ENCODE data around the gene LASP1.

DNA sequence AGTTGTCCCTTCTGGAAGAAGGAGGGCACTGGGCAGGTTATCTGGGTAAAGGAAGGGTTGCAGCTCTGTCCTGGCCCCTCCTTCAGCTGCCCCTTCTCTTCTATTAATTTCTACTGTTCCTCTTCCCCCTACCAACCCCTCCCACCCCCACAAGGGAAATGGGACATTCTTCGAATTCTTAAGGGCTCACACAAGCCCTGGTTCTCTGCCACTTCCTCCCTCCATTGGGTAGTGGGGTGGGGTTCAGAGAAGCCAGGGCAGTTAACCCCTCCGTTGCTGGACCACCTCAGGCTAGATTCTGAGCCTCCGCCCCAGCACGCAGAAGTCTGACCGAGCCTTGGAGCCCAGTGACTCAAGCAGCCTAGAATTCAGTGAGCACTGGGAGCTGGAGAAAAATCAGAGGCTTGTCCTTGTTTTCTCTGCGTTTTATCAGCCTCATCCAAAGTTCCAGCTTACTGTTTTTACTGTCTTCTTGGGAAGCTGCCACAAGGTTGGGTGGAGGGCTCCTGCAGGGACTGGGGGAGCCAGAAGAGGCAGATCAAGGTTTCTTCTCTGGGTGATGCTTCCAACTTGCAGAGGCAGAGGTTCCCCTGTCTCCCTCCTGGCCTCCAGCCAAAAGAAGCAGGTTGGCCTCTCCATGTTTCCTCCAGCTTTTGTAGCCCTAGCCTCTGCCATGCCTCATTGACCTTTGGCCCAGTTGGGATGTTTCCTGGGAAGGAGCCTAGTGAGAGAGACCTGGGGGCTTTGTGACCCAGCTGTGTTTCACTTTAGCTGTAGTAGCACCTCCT is 10.2 kb downstream of the LASP1 start:
- TF ChIP-seq YY1 (IDR thresholded peaks at IDR 0.05; ENCODE audit: insufficient read depth, insufficient read length) = no peak
- no peak for TF ChIP-seq ZNF274 (IDR thresholded peaks at IDR 0.05; ENCODE audit: low read depth, low read length)
- no peak for TF ChIP-seq SUZ12 (IDR thresholded peaks at IDR 0.05; ENCODE audit: extremely low read depth, insufficient read depth, insufficient read length)

Measured in NT2/D1 (cell line).